ENCODE measurements around the gene SDHB. TPM values are rescaled to one million over a fixed set of nuclear protein-coding genes. Genes with fewer than 3 reads are reported as not detected.

Gene SDHB
- polyA plus RNA-seq, 3 donors, result 116 to 275 (median 241) TPM

GRCh38 chr1:17101261-17101660 is 47.4 kb upstream of the SDHB start:
- no peak for DNase-seq
- Mint-ChIP-seq H3K27me3 (ENCODE audit: low read depth in 3 of 3) (peaks cover 0 to 2% (median 0%) of the 10 kb centered on the region in 3 donors), H3K9me3 (peaks cover 0 to 2% (median 0%) of the 10 kb centered on the region in 7 donors), H3K36me3 (peaks cover 53 to 75% of the 10 kb centered on the region in 2 donors), H3K4me3 (no peak overlapping the region), H3K27ac (peak overlapping the region in 4 of 7 donors; percentile 32 to 58 (median 52)), H3K4me1 (peaks cover 40% of the 10 kb centered on the region)
- H3K4me3 ChIP-seq (replicated peaks in 1 of 3; ENCODE audit: low read depth in 2 of 3, low read length in 3 of 3), result no peak overlapping the region
- no peaks in the 10 kb centered on the region for H3K79me2 ChIP-seq (ENCODE audit: insufficient read depth, low read length)
- no peaks in the 10 kb centered on the region for H3K9me3 ChIP-seq (replicated peaks in 1 of 2; ENCODE audit: control insufficient read depth in 1 of 2, insufficient read depth in 1 of 2, low read length in 2 of 2)
- peak overlapping the region in 1 of 2 donors; percentile 39 for H3K27ac ChIP-seq (ENCODE audit: low read depth in 1 of 2, low read length in 2 of 2)
- intact Hi-C loops (cut with micrococcal nuclease), result no loop called here
- H3K36me3 ChIP-seq (replicated peaks in 1 of 2; ENCODE audit: control insufficient read depth in 1 of 2, insufficient read depth in 2 of 2, low read length in 2 of 2), result peaks cover 52 to 56% of the 10 kb centered on the region in 2 donors
- H2AFZ ChIP-seq (ENCODE audit: insufficient read depth, low read depth, low read length, poor library complexity, severe bottlenecking), result no peak overlapping the region
- no peaks in the 10 kb centered on the region for H3K27me3 ChIP-seq (ENCODE audit: control insufficient read depth in 2 of 2, insufficient read depth in 2 of 2, low read length in 2 of 2)
- no peak overlapping the region for H3K4me2 ChIP-seq (replicated peaks; ENCODE audit: extremely low read depth, low read length, poor library complexity, severe bottlenecking)
- H4K20me1 ChIP-seq (ENCODE audit: insufficient read depth, low read length), result no peaks in the 10 kb centered on the region
- H3K4me1 ChIP-seq (ENCODE audit: control insufficient read depth in 1 of 2, insufficient read depth in 2 of 2, low read length in 2 of 2), result peaks cover 37 to 39% of the 10 kb centered on the region in 2 donors
- no peak overlapping the region for H3K9ac ChIP-seq (ENCODE audit: insufficient read depth, low read length, poor library complexity, severe bottlenecking)
- TF ChIP-seq CTCF (IDR thresholded peaks at IDR 0.05), result no peak
- 90% methylated on average over 3 of the region's 4 CpGs for WGBS (ENCODE audit: insufficient coverage)

- no peaks in the 10 kb centered on the region for H3K9me3 ChIP-seq (replicated peaks in 1 of 2; ENCODE audit: control insufficient read depth in 1 of 2, insufficient read depth in 1 of 2, low read length in 2 of 2)
- H3K4me2 ChIP-seq (replicated peaks; ENCODE audit: extremely low read depth, low read length, poor library complexity, severe bottlenecking), result no peak overlapping the region
- WGBS (ENCODE audit: insufficient coverage), result 30% methylated on average over 4 of the region's 10 CpGs
- no peak overlapping the region for H3K4me3 Mint-ChIP-seq
- peaks cover 0 to 2% (median 0%) of the 10 kb centered on the region in 7 donors for H3K9me3 Mint-ChIP-seq
- peak in 1 of 3 donors; percentile 43 for DNase-seq
- H2AFZ ChIP-seq (ENCODE audit: insufficient read depth, low read depth, low read length, poor library complexity, severe bottlenecking), result no peak overlapping the region
- intact Hi-C loops (cut with micrococcal nuclease), result no loop called here
- no peaks in the 10 kb centered on the region for H3K27me3 ChIP-seq (ENCODE audit: control insufficient read depth in 2 of 2, insufficient read depth in 2 of 2, low read length in 2 of 2)
- peaks cover 39% of the 10 kb centered on the region for H3K4me1 Mint-ChIP-seq
- H3K4me1 ChIP-seq (ENCODE audit: control insufficient read depth in 1 of 2, insufficient read depth in 2 of 2, low read length in 2 of 2), result peaks cover 37 to 39% of the 10 kb centered on the region in 2 donors
- peaks cover 59 to 60% of the 10 kb centered on the region in 2 donors for H3K36me3 ChIP-seq (replicated peaks in 1 of 2; ENCODE audit: control insufficient read depth in 1 of 2, insufficient read depth in 2 of 2, low read length in 2 of 2)
- H3K36me3 Mint-ChIP-seq, result peaks cover 62 to 76% of the 10 kb centered on the region in 2 donors
- H3K79me2 ChIP-seq (ENCODE audit: insufficient read depth, low read length), result no peaks in the 10 kb centered on the region
- no peaks in the 10 kb centered on the region for H4K20me1 ChIP-seq (ENCODE audit: insufficient read depth, low read length)
- TF ChIP-seq CTCF (IDR thresholded peaks at IDR 0.05), result no peak
- peak overlapping the region; percentile 80 to 83 for H3K27ac ChIP-seq (ENCODE audit: low read depth in 1 of 2, low read length in 2 of 2)
- no peak overlapping the region for H3K4me3 ChIP-seq (replicated peaks in 1 of 3; ENCODE audit: low read depth in 2 of 3, low read length in 3 of 3)
- H3K9ac ChIP-seq (ENCODE audit: insufficient read depth, low read length, poor library complexity, severe bottlenecking), result peak overlapping the region; percentile 12
- H3K27ac Mint-ChIP-seq, result peak overlapping the region in 6 of 7 donors; percentile 89 to 98 (median 94)
- peaks cover 0 to 2% (median 0%) of the 10 kb centered on the region in 3 donors for H3K27me3 Mint-ChIP-seq (ENCODE audit: low read depth in 3 of 3)
Measured at GRCh38 chr1:17099616-17100340, 45.9 kb upstream of the SDHB start.

Measured in CD14-positive monocyte (primary cell).